Measurements from ENCODE around the gene USH2A.

USH2A gene

DNA sequence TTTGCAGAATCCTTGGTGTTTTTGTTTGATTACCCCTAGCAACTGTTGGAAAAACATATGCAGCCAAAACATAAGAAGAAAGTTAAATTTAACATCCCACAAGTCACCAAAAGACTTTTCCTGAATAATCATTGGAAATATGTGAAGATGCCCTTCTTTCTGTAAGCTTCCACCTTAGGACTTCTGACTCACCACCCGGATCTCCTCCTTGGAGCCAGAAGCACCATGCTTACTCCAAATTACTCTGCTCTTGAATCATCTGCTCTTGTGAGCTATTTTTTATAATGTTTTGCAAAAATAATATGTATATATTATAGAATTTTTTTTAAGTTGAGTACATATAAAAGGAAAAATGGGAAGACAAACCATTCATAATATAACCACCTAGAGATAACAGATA, 464.4 kb downstream of the USH2A start:
- H4K20me1 ChIP-seq (ENCODE audit: low read depth, low read length), result no peaks in the 10 kb centered on the region
- H3K27me3 ChIP-seq (ENCODE audit: low read length), result no peaks in the 10 kb centered on the region
- no peak overlapping the region for H3K4me2 ChIP-seq (ENCODE audit: low read depth, low read length, poor library complexity, severe bottlenecking)
- H3K27ac ChIP-seq (ENCODE audit: low read depth, low read length), result no peak overlapping the region
- no peak overlapping the region for H3K9ac ChIP-seq (ENCODE audit: low read length)
- no peaks in the 10 kb centered on the region for H3F3A ChIP-seq (ENCODE audit: insufficient read depth)
- TF ChIP-seq, protein P1, sequence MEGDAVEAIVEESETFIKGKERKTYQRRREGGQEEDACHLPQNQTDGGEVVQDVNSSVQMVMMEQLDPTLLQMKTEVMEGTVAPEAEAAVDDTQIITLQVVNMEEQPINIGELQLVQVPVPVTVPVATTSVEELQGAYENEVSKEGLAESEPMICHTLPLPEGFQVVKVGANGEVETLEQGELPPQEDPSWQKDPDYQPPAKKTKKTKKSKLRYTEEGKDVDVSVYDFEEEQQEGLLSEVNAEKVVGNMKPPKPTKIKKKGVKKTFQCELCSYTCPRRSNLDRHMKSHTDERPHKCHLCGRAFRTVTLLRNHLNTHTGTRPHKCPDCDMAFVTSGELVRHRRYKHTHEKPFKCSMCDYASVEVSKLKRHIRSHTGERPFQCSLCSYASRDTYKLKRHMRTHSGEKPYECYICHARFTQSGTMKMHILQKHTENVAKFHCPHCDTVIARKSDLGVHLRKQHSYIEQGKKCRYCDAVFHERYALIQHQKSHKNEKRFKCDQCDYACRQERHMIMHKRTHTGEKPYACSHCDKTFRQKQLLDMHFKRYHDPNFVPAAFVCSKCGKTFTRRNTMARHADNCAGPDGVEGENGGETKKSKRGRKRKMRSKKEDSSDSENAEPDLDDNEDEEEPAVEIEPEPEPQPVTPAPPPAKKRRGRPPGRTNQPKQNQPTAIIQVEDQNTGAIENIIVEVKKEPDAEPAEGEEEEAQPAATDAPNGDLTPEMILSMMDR (IDR thresholded peaks at IDR 0.05; ENCODE audit: insufficient read depth, low read length, poor library complexity, severe bottlenecking), result no peak
- TF ChIP-seq EZH2phosphoT487 (conservative IDR thresholded peaks at IDR 0.05; ENCODE audit: low read length), result no peak
- no peaks in the 10 kb centered on the region for H3K36me3 ChIP-seq (ENCODE audit: low read length)
- H3K9me3 ChIP-seq (ENCODE audit: insufficient read depth, low read length), result no peaks in the 10 kb centered on the region
- no peaks in the 10 kb centered on the region for H3K9me2 ChIP-seq (replicated peaks; ENCODE audit: insufficient read depth, low read length)
- H3K4me3 ChIP-seq (ENCODE audit: insufficient read depth, low read length, poor library complexity, severe bottlenecking), result no peak overlapping the region
- H2AFZ ChIP-seq (ENCODE audit: low read depth, low read length, severe bottlenecking), result no peak overlapping the region
- H3K79me2 ChIP-seq (ENCODE audit: insufficient read depth, low read length), result no peaks in the 10 kb centered on the region

DNA sequence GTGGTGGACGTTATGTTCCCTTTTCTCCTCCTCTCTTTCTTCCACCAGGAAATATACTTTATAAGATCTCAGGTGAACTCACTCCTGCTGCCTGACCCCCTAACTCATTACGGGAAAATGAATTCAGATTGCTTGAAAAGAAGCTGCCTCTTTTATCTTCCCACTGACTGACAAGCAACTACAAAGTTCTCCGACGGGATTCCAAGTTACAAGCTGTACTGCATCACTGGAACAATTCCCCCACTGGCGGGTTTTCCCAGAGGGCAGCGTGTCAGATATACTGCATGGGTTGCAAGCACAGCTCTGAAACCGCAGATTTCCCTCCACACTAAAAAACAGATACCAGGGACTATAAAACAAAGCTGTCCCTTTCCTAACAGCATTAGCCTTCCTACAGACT, 465.6 kb downstream of the USH2A start:
- TF ChIP-seq EZH2phosphoT487 (conservative IDR thresholded peaks at IDR 0.05; ENCODE audit: low read length), result no peak
- TF ChIP-seq, protein P1 (IDR thresholded peaks at IDR 0.05; ENCODE audit: insufficient read depth, low read length, poor library complexity, severe bottlenecking), result no peak
- H3K36me3 ChIP-seq (ENCODE audit: low read length), result no peaks in the 10 kb centered on the region
- no peaks in the 10 kb centered on the region for H4K20me1 ChIP-seq (ENCODE audit: low read depth, low read length)
- H3K9me2 ChIP-seq (replicated peaks; ENCODE audit: insufficient read depth, low read length), result no peaks in the 10 kb centered on the region
- no peak overlapping the region for H3K9ac ChIP-seq (ENCODE audit: low read length)
- H2AFZ ChIP-seq (ENCODE audit: low read depth, low read length, severe bottlenecking), result no peak overlapping the region
- no peaks in the 10 kb centered on the region for H3F3A ChIP-seq (ENCODE audit: insufficient read depth)
- H3K9me3 ChIP-seq (ENCODE audit: insufficient read depth, low read length), result no peaks in the 10 kb centered on the region
- no peak overlapping the region for H3K4me3 ChIP-seq (ENCODE audit: insufficient read depth, low read length, poor library complexity, severe bottlenecking)
- H3K27me3 ChIP-seq (ENCODE audit: low read length), result no peaks in the 10 kb centered on the region
- H3K4me2 ChIP-seq (ENCODE audit: low read depth, low read length, poor library complexity, severe bottlenecking), result no peak overlapping the region
- no peaks in the 10 kb centered on the region for H3K79me2 ChIP-seq (ENCODE audit: insufficient read depth, low read length)
- no peak overlapping the region for H3K27ac ChIP-seq (ENCODE audit: low read depth, low read length)

DNA sequence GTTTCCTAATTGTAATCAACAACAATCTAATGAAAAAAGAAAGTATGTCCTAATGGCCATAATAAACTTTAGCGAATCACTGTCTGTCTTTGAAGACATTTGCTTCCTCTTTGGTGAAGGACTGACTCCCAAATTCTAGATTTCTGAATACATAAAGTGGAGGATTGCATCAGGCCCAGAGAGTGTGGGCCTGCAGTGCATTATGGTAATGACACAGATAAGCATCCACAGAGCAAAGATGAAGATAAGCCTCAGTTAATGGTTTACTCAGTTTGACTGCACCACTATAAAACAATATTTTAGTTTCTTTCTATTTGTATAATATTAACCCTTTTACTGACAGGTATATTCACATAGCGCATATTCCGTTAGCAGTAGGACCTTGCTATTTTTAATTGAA, 490.7 kb downstream of the USH2A start:
- Histone ChIP-seq H3F3A (ENCODE audit: insufficient read depth) (no peaks in the 10 kb centered on the region), H4K20me1 (ENCODE audit: low read depth, low read length) (no peaks in the 10 kb centered on the region), H2AFZ (ENCODE audit: low read depth, low read length, severe bottlenecking) (no peak overlapping the region), H3K36me3 (ENCODE audit: low read length) (no peaks in the 10 kb centered on the region), H3K79me2 (ENCODE audit: insufficient read depth, low read length) (no peaks in the 10 kb centered on the region), H3K9me3 (ENCODE audit: insufficient read depth, low read length) (no peaks in the 10 kb centered on the region), H3K27me3 (ENCODE audit: low read length) (no peaks in the 10 kb centered on the region), H3K4me2 (ENCODE audit: low read depth, low read length, poor library complexity, severe bottlenecking) (no peak overlapping the region), H3K4me3 (ENCODE audit: insufficient read depth, low read length, poor library complexity, severe bottlenecking) (no peak overlapping the region), H3K9ac (ENCODE audit: low read length) (no peak overlapping the region), H3K9me2 (replicated peaks; ENCODE audit: insufficient read depth, low read length) (no peaks in the 10 kb centered on the region), H3K27ac (ENCODE audit: low read depth, low read length) (no peak overlapping the region)
- no peak for TF ChIP-seq EZH2phosphoT487 (conservative IDR thresholded peaks at IDR 0.05; ENCODE audit: low read length)

DNA sequence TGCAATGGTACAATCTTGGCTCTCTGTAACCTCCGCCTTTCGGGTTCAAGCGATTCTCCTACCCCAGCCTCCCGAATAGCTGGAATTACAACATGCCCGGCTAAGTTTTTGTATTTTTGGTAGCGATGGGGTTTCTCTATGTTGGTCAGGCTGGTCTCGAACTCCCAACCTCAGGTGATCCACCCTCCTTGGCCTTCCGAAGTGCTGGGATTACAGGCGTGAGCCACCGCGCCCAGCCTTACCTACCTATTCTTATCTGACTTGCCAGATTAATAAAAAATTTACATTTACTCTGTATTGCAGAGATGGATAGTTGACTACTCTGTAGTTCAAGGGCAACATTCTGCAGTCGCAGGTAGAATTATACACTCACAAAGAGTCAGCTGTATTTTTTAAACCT, 496.6 kb downstream of the USH2A start:
- Histone ChIP-seq H3K9ac (ENCODE audit: low read length) (no peak overlapping the region), H3K27ac (ENCODE audit: low read depth, low read length) (no peak overlapping the region), H3K36me3 (ENCODE audit: low read length) (no peaks in the 10 kb centered on the region), H3K4me2 (ENCODE audit: low read depth, low read length, poor library complexity, severe bottlenecking) (no peak overlapping the region), H3K4me3 (ENCODE audit: insufficient read depth, low read length, poor library complexity, severe bottlenecking) (no peak overlapping the region), H2AFZ (ENCODE audit: low read depth, low read length, severe bottlenecking) (no peak overlapping the region), H3F3A (ENCODE audit: insufficient read depth) (no peaks in the 10 kb centered on the region), H3K27me3 (ENCODE audit: low read length) (no peaks in the 10 kb centered on the region), H3K9me2 (replicated peaks; ENCODE audit: insufficient read depth, low read length) (no peaks in the 10 kb centered on the region), H3K79me2 (ENCODE audit: insufficient read depth, low read length) (no peaks in the 10 kb centered on the region), H3K9me3 (ENCODE audit: insufficient read depth, low read length) (no peaks in the 10 kb centered on the region), H4K20me1 (ENCODE audit: low read depth, low read length) (no peaks in the 10 kb centered on the region)
- TF ChIP-seq EZH2phosphoT487 (conservative IDR thresholded peaks at IDR 0.05; ENCODE audit: low read length), result no peak
- TF ChIP-seq, protein P1 (IDR thresholded peaks at IDR 0.05; ENCODE audit: insufficient read depth, low read length, poor library complexity, severe bottlenecking), result no peak

Data from SU-DHL-6 (cell line).